RWPE2 (cell line): Measurements from ENCODE around the gene STK10.

Source experiments
- ATAC-seq: fragments of 200-7000 bp; cut with Tn5 transposase; 3 replicates; pipeline ENCODE4 v1.9.1; 2021; ENCODE audit warnings: low read depth
- DNase-seq: peaks from one replicate; pipeline ENCODE4 v3.0.0-alpha.2; 2020; ENCODE audit warnings: low spot score
- H3K27ac ChIP-seq: fragments of 450-650 bp; 2 replicates; pipeline ENCODE4 v1.5.1; 2017; ENCODE audit warnings: mild to moderate bottlenecking; ENCODE audit not compliant: poor library complexity, severe bottlenecking
- H3K27me3 ChIP-seq: fragments of 250-450 bp; sonication (Bioruptor Pico); 2 replicates; pipeline ENCODE4 v1.5.1; 2021; ENCODE audit warnings: mild to moderate bottlenecking, moderate library complexity; ENCODE audit not compliant: insufficient read depth, poor library complexity, severe bottlenecking
- H3K36me3 ChIP-seq: fragments of 250-450 bp; sonication (Bioruptor Pico); 2 replicates; pipeline ENCODE4 v1.5.1; 2020; ENCODE audit warnings: low read depth, mild to moderate bottlenecking, moderate library complexity
- H3K4me1 ChIP-seq: fragments of 250-450 bp; sonication (Bioruptor Pico); 2 replicates; pipeline ENCODE4 v1.5.1; 2021; ENCODE audit warnings: mild to moderate bottlenecking, moderate library complexity; ENCODE audit not compliant: insufficient read depth, poor library complexity, severe bottlenecking
- H3K4me3 ChIP-seq: fragments of 250-450 bp; sonication (Bioruptor Pico); 2 replicates; pipeline ENCODE4 v1.5.1; 2021; ENCODE audit warnings: mild to moderate bottlenecking, moderate library complexity; ENCODE audit not compliant: severe bottlenecking
- H3K9me3 ChIP-seq: fragments of 250-450 bp; sonication (Bioruptor Pico); 2 replicates; pipeline ENCODE4 v1.5.1; 2021; ENCODE audit warnings: mild to moderate bottlenecking, moderate library complexity; ENCODE audit not compliant: severe bottlenecking
- TF ChIP-seq, protein P1 (sequence below): fragments of 450-650 bp; IDR thresholded peaks from one replicate; pipeline ENCODE4 v1.5.1; 2017; ENCODE audit warnings: mild to moderate bottlenecking, moderate library complexity; ENCODE audit not compliant: poor library complexity, severe bottlenecking

Gene STK10

DNA sequence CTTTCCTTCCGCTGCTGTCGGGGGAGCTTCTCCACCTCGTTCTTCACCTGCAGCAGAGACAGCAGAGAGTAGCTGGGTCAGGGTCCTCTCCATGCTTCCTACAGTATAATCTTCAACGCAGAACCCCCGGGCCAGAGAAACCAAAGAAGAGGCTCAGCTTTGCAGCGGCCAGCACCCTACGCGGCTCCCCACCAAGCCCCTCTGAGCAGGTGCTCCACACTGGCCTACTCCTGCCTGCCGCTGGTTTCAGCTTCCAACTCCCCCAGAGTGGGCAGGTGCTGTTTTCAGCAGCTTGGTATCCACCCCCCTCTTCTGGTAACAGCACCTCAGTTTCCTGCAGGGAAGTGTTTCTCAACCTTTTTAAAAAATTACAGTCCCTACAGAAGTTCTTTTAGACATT lies 123.3 kb downstream of the STK10 start:
- TF ChIP-seq, protein P1, sequence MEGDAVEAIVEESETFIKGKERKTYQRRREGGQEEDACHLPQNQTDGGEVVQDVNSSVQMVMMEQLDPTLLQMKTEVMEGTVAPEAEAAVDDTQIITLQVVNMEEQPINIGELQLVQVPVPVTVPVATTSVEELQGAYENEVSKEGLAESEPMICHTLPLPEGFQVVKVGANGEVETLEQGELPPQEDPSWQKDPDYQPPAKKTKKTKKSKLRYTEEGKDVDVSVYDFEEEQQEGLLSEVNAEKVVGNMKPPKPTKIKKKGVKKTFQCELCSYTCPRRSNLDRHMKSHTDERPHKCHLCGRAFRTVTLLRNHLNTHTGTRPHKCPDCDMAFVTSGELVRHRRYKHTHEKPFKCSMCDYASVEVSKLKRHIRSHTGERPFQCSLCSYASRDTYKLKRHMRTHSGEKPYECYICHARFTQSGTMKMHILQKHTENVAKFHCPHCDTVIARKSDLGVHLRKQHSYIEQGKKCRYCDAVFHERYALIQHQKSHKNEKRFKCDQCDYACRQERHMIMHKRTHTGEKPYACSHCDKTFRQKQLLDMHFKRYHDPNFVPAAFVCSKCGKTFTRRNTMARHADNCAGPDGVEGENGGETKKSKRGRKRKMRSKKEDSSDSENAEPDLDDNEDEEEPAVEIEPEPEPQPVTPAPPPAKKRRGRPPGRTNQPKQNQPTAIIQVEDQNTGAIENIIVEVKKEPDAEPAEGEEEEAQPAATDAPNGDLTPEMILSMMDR, result no peak
- DNase-seq, result no peak
- Histone ChIP-seq H3K9me3 (no peaks in the 10 kb centered on the region), H3K27me3 (no peaks in the 10 kb centered on the region), H3K36me3 (peaks cover 53% of the 10 kb centered on the region), H3K27ac (no peak overlapping the region), H3K4me1 (no peaks in the 10 kb centered on the region), H3K4me3 (no peak overlapping the region)
- no peak for ATAC-seq

DNA sequence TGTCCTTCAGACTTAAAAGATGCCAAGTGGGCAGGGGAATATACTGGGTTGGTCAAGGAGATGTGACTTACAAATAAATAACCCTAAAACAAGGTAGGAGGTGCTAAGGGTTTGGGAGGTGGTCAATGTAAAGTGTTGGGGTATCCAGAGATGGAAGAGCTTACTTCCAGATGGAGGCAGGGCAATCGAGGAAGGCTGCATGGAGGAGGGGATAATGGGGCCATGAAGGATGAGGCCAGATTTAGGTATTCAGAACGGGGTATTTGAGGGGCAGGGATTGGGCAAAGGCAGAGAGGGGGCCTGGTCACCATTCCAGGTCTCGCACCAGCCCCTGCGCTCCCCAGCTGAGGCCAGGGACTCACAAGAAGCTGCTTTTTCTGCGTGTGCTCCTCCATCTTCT lies 123.7 kb downstream of the STK10 start:
- Histone ChIP-seq H3K27me3 (no peaks in the 10 kb centered on the region), H3K36me3 (peaks cover 53% of the 10 kb centered on the region), H3K4me3 (no peak overlapping the region), H3K27ac (no peak overlapping the region), H3K9me3 (no peaks in the 10 kb centered on the region), H3K4me1 (no peaks in the 10 kb centered on the region)
- TF ChIP-seq, protein P1, result no peak
- ATAC-seq (no peak), DNase-seq (no peak)

DNA sequence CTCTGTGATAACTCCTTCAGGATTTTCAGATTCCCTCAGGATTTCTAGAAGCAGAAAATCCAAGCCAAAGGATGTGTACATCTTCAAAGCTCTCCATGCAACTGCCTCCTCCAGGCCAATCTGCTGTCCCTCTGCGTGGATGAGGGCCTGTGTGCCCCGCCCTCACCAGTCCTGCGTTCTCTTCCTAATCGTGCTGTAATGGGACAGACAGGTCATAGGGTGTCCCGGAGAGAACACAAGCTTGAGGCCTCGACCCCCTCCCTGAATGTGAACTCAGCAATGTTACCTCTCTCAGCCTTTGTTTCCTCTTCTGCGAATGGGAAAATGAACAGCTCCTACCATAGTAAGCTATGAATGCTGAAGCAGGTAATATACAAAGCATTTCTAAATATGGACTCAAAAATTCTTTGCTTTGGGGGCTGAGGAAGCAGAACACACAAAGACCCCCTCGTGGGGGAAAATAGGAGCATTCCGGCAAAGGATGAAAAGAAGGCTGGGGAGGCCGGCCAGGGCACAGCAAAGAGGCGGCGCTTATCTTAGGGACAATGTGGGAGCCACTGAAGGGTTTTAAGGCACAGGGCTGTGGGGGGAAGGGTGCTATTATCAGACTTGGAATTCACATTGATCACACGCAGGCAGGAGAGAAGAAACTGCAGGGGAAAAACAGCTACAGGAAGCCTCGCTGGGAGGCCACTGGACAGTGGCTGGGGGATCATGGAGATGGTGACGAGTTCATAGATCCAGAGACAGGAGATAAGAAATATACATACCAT lies 124.4 kb downstream of the STK10 start:
- H3K27ac ChIP-seq, result no peak overlapping the region
- H3K4me1 ChIP-seq, result no peaks in the 10 kb centered on the region
- TF ChIP-seq, protein P1, result no peak
- DNase-seq, result no peak
- ATAC-seq, result no peak
- H3K9me3 ChIP-seq, result no peaks in the 10 kb centered on the region
- no peaks in the 10 kb centered on the region for H3K27me3 ChIP-seq
- H3K36me3 ChIP-seq, result peaks cover 46% of the 10 kb centered on the region
- H3K4me3 ChIP-seq, result no peak overlapping the region

DNA sequence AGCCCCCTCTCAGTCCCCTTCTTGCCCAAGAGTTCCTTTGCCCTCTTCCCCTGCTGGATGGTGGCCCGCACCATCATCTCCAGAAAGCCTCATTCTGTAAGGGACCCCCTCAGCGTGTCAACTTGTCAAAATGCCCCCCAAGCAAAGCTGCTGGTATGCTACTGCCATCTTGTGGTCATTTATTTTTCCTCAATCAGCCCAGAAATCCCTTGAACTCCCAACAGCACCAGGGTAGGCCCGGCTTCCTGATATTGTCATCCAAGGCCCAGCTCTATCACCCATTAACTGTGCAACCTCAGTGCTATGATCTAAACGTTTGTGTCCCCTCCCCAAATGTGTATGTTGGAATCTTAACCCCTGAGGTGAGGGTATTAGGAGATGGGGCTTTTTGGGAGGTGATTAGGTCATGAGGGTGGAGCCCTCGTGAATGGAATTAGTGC lies 128.3 kb downstream of the STK10 start:
- no peak overlapping the region for H3K4me3 ChIP-seq
- no peaks in the 10 kb centered on the region for H3K4me1 ChIP-seq
- ATAC-seq (peak; percentile 33; the same call in 1 of the 3 replicates), DNase-seq (no peak)
- H3K9me3 ChIP-seq, result no peaks in the 10 kb centered on the region
- H3K27ac ChIP-seq, result no peak overlapping the region
- peaks cover 52% of the 10 kb centered on the region for H3K36me3 ChIP-seq
- TF ChIP-seq, protein P1, result peak; percentile 89
- no peaks in the 10 kb centered on the region for H3K27me3 ChIP-seq

DNA sequence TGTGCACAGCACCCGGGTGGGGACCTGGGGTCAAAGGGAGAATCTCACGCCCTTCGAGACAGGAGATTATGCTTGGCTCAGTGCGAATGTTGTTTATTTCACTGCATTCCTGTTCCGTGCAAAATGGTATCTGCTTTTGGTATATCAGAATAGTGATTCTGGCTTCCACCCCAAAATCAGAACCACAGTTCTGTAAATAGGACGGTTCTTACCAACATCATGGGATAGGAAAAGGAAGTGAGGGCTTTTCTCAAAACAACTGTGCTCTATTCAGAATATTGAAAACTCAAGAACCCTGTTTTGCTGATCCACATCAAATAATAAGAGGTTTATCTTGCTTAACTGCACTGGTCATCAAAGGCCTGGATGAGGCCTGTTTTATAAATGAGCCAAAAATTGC lies 129.9 kb downstream of the STK10 start:
- TF ChIP-seq, protein P1, result no peak
- Histone ChIP-seq H3K27me3 (no peaks in the 10 kb centered on the region), H3K27ac (no peak overlapping the region), H3K9me3 (no peaks in the 10 kb centered on the region), H3K36me3 (peaks cover 43% of the 10 kb centered on the region), H3K4me3 (no peak overlapping the region), H3K4me1 (no peaks in the 10 kb centered on the region)
- DNase-seq, result no peak
- ATAC-seq, result no peak
